NK-92 treated with Interleukin-12 subunit alpha and Interleukin-12 subunit beta, amount 100 ng/mL, for 24 hours (cell line): ENCODE data around the gene TTC34.

Experiments
- DNase-seq: peaks from one replicate; lab custom pipeline; 2025; lab: John Stamatoyannopoulos, UW

TTC34 gene

DNA sequence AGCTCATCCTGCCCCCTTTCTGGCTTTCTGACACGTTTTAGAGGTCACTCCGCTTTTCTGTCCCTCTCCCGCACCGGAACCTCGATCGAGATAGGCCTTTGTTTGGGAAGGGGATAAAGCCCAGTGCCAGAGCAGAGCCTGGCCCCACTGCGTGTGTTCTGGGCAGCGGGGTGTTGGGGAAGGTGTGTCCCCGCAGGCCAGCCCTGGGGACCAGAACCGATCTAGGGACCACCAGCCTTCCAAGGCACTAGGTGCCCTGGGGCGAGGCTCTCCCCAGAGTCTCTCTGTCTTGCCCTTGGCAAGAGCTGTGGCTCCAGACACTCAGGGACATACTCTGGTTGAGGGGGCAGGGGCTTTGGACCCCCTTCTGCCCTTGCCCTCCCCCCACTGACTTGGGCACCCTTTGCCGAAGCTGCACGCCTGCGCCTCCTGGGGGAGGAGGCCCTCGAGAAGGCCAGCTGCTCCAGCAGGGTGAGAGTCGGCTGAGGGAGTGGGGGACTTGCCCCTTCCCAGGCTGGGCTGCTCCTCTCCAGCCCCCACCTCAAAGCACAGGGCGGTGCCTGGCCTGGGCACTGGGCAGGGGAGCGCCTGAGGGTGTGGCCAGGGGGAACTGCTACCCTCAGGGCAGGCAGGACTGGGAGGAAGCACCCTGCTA is 198.5 kb downstream of the TTC34 start:
- no peak for DNase-seq

DNA sequence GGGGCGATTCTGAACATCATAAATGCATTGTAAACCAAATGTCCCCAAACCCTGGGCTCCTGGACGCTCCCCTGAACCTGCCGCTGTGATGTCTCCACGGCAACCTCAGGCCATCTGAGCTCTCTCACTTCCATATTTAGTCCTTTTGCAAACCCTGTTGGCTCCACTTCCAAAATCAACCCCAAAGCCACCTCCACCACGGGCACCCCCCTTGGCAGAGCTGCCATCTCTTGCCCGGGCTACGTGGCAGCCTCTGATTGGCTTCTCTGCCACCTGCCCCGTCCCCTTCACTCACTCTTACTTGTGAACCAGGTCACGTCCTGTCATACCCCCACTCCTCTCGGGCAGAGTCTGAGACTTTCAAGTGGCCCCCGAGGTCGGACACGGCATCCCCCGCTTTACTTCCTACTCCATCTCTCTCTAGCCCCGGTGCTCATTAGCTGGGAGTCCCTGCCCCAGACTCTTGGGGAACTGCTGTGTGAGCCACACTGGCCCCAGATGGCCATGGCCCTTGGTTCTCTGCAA is 199.1 kb downstream of the TTC34 start:
- DNase-seq, result no peak

DNA sequence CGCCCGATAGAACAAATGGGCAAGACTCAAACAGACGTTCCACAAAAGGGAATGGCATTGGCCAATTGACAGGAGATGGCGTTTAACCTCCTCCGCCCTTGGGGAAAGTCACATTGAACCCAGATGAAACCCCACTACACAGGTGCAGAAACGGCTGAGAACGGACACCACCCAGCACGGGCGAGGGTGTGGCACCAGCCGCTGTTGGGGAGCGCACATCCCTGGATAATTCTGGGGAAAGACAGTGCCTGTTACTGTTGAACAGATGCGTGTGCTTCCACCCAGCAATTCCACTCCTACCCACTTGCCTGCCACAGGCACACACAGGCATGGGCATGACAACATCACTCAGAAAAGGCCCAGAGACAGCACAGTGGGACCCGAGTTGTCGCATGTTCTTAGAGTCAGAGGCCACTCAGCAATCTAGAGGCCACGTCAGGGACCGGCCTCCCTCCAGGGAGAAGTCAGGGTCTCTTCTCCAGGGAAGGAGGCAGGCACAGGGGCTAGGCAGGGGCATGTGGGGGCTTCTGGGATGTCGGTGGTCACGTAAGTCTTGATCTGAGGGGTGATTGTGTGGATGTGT is 199.7 kb downstream of the TTC34 start:
- DNase-seq, result no peak

DNA sequence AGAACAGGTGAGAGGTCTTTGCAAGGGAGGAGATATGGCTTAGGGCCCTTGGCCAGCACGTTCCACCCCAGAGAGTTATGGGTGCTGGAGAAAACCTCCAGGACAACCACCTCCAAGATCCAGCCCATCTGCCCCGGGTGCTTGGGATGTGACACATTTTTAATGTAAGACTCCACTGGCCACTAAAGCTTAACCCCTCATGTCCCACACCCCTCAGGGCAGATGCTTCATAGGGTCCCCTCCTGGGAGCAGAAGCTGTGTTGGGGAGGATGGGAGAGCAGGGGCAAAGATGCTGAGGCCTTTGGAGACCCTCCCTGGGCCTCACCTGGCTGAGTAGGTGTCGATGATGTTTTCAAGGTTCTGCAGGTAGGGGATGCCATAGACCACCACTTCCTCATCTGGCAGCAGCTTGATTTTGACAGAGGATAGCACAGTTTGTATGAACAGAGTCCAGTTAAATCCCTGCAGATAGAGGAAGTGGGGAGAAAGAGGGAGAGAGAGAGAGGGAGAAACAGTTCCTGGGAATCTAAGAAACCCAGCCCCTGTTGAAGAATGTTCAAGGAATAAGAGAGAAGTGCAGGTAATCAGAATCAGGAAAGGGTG is 203.1 kb downstream of the TTC34 start:
- no peak for DNase-seq

DNA sequence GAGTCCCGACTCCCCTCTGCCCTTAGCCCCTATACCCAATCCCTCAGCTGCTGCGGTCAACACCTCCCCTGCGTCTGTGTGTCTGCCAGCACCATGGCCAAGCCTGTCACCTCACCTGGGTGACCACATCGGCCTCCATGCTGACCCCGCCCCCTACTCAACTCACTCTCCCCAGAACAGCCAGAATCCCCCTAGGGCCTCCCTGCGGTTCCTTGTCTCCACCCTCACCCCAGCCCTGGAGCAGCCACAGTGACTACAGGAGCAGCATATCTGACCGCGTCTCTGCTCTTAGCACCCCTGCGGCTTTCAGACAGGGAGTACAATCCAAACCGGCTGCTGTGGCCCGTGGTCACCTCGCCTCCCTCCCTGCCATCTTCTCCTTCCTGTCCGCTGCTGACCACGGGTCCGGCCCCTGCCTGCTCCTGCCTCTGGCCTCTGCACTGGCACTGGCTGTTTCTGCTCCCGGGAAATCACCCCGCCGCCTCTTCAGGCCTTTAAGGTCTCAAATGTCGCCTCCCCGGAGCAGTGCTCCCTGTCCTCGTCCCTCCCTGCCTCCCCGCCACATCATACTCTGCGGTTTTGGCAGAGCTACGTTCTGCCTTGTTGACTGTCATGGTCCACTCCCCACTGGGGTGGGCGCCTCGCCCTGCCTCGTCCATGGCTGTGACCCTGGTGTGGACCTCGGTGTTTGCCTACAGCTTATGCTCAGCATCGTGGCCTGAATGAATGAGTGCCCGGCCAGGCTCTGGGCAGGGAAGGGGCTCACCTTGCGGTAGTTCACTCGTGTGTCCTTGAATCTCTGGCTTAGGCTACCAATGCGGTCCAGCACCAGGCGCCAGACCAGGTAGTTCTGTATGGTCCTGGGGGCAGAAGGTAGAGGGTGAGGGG is 203.8 kb downstream of the TTC34 start:
- DNase-seq, result no peak

DNA sequence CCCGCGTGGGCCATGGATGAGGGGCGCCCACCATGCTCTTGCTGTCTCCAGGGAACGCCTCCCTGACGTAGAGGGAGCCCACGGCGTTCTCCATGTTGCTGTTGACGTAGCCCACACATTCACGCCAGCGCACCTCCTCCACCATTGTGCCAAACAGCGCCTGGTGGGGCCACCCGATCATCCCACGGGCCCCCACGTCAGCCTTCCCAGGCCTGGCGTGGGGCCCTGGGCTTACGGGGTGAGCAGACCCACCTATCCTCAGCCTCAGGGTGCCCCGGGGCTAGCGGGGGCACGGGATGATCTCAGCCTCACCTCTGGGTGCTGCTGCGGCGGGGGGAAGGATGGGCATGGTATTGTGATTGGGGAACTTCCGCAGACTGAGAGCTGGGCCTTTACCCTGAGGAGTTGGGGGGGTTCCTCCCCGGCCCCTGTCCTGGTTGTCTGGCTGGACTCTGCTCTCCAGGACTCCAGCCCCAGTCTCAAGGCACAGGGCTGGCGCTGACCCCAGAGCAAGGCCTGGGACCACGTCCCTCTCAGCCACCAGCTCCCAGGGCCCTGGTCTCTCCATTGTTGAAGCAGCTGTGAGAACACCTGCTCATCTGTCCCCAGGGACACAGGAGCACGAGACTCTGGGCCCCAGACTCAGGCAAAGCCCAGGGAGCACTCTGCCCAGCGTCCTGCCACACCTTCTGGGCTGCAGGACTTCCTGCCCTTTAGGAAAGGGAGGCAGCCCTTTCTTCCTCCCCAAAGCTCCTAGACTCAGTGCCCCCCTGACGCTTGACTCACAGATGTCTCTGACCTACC is 204.8 kb downstream of the TTC34 start:
- DNase-seq, result no peak

DNA sequence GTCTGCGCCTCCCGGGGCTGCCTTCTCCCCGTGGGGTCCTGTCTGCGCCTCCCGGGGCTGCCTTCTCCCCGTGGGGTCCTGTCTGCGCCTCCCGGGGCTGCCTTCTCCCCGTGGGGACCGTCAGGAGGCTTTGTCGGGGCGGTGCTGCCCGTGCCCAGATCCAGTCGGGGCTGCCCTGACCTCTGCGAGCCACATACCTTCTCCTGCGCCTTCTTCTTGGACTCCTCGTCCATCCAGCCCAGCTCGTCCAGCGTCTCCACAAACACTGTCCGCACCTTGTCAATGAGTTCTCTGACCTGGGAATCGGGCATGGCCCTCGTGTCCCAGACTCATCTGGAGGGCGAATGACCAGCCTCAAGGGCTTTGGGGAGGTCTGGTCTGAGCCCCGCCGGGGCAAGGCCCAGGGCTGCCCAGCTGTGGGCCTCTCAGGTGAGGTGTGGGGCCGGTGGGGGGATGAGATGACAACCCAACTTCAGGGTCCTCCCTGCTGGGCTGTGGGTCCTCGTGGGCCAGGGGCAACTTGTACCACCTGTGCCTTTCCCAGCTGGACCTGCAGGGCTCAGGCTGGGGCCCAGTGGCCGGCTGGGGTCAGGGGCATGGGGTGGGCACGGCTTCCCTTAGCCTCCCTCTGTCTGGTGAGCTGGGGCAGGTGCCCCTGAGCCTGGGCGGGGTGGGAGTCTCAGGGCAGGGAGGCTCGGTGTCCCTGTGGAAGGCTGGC is 205.5 kb downstream of the TTC34 start:
- DNase-seq, result no peak

DNA sequence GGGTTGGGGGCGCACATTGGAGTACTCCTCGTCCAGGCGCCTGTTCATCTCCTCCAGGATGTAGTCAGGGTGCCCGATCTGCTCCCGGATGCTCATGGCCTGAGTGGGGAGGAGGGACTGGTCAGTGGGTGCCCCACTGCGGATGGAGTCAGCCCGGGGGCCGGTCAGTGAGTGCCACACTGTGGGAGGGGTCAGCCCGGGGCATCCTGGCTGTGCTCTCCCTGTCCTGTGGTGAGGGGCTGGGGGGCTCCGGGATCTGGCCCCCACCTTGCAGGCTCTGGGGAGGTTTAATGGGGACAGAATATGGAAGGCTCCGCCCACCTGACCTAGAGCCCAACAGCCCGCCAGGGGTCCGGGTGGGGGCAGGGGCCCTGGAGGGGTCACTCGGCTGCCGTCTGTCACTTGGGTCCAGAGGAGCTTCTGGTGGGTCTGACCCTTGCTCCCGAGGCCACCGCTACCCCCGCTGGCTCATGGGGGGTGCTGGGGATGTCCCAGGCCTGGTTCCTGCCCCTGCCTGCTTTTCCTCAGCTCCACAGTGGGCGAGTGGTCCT is 206.2 kb downstream of the TTC34 start:
- no peak for DNase-seq

DNA sequence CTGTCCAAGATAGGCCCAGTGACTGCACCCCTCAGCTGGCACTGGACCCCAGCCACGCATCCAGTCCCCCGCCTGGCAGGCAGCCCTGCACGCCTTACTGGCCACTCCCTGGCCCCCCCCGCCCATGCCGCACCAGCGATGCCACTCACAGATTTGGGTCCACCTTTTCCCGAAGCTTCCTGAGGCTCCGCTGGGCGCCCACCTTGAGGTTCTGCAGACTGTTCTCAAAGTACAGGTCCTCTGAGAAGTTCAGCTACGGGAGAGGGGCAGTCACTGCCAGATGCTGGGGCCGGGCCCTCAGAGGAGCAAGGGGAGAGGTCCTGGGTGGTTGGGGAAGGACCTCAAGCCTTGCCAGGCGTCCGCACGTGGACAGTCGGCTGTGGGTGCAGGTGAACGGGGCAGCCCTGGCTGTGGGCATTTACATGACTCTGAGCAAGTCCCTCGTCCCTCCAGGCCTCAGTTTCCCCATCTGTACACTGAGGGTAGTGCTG is 206.8 kb downstream of the TTC34 start:
- DNase-seq, result no peak

DNA sequence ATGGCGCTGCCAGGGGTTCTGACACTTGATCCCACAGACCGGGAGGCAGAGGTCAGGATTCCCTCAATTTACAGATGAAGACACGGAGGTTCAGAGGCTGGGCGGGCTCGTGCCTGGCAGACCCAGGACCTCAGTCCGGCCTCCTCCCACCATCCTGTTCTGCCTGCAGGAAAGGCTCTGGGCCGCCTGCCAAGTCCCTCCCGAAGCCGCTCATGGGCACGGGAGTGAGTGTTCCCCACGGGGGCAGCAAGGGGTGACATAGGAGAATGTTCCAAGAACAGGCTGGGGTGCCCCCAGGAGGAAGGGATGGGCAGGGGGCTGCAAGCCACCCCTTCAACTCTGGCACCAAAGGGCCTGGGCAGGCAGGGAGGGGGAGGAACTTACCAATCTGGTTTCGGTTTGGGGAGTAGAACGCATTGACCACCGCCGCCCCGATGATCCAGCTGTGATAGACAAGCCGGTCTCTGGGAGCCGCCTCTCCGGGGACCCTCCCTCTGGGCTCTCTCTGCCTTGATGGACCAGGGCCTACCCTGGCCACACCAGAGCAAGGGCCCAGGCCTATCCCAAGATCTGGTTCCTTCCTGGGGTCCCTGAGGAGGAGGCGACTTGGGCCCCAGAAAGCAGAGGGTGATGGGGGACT is 207.4 kb downstream of the TTC34 start:
- DNase-seq, result no peak

DNA sequence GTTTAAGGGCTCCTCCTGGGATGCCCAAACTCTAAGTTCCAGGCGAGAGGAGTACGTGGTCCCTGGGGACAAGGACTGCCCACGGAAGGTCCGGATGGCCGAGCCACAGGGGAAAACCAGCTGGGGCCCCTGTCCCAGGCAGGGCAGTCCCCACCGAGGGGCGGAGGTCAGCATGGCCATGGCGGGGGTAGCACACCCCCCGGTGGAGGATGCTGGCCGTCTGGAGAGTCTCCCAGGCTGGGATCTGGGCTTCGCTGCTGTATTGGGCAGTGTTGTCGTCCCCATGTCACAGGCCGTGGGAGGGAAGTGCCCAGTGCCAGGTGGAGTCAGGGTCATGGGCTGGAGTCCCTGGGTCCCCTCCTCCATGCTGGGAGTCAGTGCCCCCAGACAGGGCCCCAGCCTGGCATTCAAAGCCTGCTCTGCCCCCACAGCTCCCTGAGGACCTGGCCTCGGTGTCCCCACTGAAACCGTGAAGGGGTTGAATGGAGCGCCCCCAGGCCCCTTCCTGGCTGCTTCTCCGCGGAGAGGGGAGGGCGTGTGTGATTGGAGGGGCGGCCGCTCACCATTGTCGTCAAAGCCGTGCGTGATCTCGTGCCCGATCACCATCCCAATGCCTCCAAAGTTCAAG is 208.1 kb downstream of the TTC34 start:
- DNase-seq, result no peak

DNA sequence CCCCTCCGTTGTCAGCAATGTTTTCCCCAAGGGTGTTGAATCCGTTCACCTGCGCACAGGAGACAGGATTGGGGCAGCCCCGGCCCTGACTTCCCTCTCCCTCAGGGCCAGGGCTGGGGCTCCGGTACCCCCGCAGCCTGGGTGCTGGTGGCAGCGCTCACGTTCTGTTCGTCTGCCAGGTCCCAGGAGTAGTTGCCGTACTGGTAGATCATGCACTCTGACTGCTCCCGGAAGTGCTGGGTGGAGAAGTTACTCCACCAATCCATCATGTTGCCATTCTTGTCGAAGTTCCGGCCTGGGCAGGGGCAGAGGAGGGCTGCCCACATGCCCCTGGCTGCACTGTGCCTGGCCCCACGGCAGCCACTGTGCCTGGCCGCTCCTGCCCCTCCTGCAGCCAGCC is 208.8 kb downstream of the TTC34 start:
- DNase-seq, result no peak

DNA sequence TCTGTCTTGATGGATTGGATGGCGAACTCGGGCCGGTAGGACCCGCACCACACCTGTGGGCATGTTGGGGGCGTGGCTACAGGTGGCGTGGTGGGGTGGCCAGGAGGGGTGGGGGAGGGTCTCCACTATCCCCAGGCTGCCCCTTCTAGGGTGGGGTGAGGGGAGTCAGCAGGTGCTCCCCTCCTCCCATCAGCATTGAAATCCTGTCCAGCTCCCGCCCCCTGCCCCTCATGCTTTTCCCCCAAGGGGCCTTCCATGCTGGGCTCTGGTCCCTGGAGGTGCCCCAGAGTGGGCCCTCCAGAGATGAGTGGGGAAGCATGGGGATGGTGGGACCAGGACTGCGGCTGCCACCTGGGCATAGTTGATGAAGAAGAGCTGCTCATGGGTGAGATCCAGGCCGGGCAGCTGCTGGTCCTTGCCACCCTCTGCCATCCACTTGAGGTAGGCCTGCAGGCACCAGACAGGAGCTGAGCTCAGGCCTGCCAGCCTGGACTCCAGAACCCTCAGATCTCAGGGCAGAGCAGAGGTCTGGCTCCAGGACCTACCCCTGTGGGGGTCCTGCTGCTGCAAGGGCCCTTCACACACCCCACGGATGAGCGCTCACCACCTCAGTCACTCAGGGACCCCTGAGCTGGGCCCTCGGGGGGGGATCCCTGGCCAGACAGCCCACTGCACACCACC is 209.8 kb downstream of the TTC34 start:
- DNase-seq, result no peak

DNA sequence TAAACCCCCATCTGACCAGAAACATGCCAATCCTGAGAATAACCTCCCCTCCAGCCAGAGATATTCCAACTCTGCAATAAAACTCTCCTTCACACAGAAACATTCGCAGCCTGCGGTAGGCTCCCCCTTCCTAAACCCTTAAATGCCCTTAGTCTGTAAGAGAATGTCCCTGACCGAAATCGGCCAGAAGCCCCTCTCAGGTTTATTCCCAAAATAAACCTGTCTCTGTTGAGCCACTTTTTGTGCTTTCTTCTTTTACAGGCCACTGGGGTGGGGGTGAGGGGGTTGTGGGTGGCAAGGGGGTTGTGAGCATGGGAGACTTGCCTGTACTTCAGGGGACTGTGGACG is 210.3 kb downstream of the TTC34 start:
- DNase-seq, result no peak

DNA sequence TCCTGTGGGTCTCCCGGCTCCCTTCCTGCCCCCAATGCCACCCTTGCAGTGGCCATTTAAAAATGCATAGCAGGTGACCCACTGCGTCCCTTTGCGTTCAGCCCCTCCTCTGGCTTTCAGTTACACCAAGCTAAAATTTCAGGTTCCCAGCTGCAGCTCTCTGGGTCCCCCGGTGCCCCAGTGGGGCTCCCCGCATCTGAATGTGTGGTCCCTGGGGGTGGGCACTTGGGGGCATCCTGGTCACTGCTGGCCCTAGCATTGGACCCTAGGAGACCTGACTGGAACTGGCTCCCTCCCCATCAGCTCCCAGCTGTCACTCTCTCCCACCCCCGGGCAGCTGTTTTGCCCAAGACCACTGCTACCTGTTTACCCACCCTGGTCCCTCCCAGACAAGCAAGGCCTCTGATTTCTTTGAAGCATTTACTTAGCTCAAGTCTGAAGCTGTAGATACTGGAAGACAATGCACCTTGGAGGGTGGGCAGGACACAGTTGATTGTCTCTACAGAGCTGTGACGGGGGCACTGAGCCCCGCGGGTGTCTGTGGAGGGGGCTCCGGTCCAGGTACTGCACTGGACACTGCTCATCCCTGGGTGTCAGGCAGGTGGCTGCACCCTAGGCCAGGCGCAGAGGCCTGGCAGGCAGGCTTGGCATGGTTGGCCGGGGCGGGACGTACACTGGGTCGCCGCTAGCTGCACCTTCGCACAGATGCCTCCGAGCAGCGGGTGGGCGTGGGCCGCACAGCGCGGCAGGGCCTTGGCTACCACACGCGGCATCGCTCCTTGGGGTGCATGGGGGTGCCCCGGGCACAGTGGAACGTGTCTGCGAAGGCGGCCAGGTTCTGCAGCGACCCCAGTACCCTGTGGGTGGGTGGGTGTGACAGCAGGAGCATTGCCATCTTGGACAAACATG is 211.0 kb downstream of the TTC34 start:
- no peak for DNase-seq

DNA sequence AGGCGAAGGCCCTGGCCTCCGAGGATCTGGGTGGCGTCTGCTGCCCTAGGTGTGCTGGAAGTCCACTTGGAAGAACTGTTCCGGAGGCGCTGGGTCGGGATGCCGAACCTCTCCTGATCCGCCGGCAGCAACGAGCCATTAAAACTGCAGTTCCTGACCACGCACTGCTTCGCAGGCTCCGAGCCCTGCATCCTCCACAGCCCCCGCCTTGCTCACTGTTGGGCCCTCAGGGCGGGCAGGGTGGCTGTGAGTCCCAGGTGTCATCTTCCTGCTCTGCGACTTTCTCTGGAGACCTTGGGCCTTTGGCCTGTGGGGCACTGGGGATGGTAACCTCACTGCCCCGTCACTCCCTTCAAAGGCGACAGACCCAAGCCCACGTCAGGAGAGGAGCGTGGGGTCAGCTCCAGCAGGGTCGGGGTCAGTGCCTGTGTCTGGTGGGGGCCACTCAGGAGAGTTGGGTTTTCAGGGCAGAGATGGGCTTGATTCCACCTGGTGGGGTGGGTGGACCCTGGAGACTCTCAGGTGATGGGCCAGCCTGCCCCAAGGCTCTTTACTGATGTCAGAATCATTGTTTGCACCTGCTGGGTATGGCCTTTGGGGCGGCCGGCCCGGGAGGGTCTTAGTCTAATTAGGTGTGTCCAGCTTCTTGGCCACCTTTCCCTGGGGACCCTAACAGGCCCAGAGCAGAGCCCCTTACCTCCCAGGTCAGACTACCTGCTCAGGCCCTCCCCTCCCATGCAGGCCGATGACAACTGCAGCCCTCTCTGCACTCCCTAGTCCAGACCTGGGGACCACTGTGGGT is 211.9 kb downstream of the TTC34 start:
- DNase-seq, result no peak
